ENCODE results near the gene CALM3. TPM values are rescaled to one million over a fixed set of nuclear protein-coding genes. Genes with fewer than 3 reads are reported as not detected.

Gene CALM3
- polyA plus RNA-seq, 1 donor (not counting 4 experiments of a cell fraction or from before 2014, with no cell fraction given): 411 TPM

- Histone ChIP-seq H3K27ac (ENCODE audit: control insufficient read depth, insufficient read depth, low read length) (no peak overlapping the region), H3K9ac (ENCODE audit: control insufficient read depth, extremely low read depth, insufficient read depth, low read length) (no peak overlapping the region), H3K4me2 (ENCODE audit: control insufficient read depth, extremely low read depth, insufficient read depth, low read depth, low read length) (no peak overlapping the region), H3K9me3 (ENCODE audit: control insufficient read depth, low read depth, low read length) (no peaks in the 10 kb centered on the region), H3K9me1 (ENCODE audit: control insufficient read depth, extremely low read depth, insufficient read depth, low read length) (no peaks in the 10 kb centered on the region), H4K20me1 (ENCODE audit: control insufficient read depth, extremely low read depth, insufficient read depth, low read length) (no peaks in the 10 kb centered on the region), H3K27me3 (ENCODE audit: control insufficient read depth, extremely low read depth, insufficient read depth, low read length) (peaks cover 44% of the 10 kb centered on the region), H3K4me1 (ENCODE audit: control insufficient read depth, extremely low read depth, insufficient read depth, low read length) (peaks cover 20% of the 10 kb centered on the region), H3K36me3 (ENCODE audit: control insufficient read depth in 2 of 2, extremely low read depth in 1 of 2, insufficient read depth in 2 of 2, low read length in 2 of 2) (no peaks in the 10 kb centered on the region), H2AFZ (ENCODE audit: control insufficient read depth, low read length) (no peak overlapping the region), H3K4me3 (ENCODE audit: control insufficient read depth in 2 of 3, extremely low read depth in 1 of 3, insufficient read depth in 2 of 3, low read depth in 1 of 3, low read length in 3 of 3) (peak overlapping the region in 1 of 3 experiments; percentile 59), H3K79me2 (ENCODE audit: control insufficient read depth, insufficient read depth, low read length) (no peaks in the 10 kb centered on the region)
- FAIRE-seq (no peak), DNase-seq (ENCODE audit: low read depth, low spot score) (no peak)
- dilution Hi-C loops (cut with MboI; ENCODE audit: extremely low pct_ligation_motif_present, low sequenced_read_pairs): no loop called here
- TF ChIP-seq EZH2 (IDR thresholded peaks at IDR 0.05; ENCODE audit: low read length): no peak
- TF ChIP-seq, protein P1, sequence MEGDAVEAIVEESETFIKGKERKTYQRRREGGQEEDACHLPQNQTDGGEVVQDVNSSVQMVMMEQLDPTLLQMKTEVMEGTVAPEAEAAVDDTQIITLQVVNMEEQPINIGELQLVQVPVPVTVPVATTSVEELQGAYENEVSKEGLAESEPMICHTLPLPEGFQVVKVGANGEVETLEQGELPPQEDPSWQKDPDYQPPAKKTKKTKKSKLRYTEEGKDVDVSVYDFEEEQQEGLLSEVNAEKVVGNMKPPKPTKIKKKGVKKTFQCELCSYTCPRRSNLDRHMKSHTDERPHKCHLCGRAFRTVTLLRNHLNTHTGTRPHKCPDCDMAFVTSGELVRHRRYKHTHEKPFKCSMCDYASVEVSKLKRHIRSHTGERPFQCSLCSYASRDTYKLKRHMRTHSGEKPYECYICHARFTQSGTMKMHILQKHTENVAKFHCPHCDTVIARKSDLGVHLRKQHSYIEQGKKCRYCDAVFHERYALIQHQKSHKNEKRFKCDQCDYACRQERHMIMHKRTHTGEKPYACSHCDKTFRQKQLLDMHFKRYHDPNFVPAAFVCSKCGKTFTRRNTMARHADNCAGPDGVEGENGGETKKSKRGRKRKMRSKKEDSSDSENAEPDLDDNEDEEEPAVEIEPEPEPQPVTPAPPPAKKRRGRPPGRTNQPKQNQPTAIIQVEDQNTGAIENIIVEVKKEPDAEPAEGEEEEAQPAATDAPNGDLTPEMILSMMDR (optimal IDR thresholded peaks at IDR 0.05 in 1 of 3, IDR thresholded peaks at IDR 0.05 in 1 of 3, conservative IDR thresholded peaks at IDR 0.05 in 1 of 3; ENCODE audit: extremely low read depth in 1 of 3, insufficient read depth in 2 of 3, low read length in 3 of 3): no peak
Measured at GRCh38 chr19:46633130-46633529, 32.0 kb downstream of the CALM3 start.

- Histone ChIP-seq H3K4me2 (ENCODE audit: control insufficient read depth, extremely low read depth, insufficient read depth, low read depth, low read length) (peak overlapping the region; percentile 84), H3K4me1 (ENCODE audit: control insufficient read depth, extremely low read depth, insufficient read depth, low read length) (peaks cover 28% of the 10 kb centered on the region), H3K9ac (ENCODE audit: control insufficient read depth, extremely low read depth, insufficient read depth, low read length) (peak overlapping the region; percentile 57), H3K9me1 (ENCODE audit: control insufficient read depth, extremely low read depth, insufficient read depth, low read length) (no peaks in the 10 kb centered on the region), H3K27ac (ENCODE audit: control insufficient read depth, insufficient read depth, low read length) (no peak overlapping the region), H2AFZ (ENCODE audit: control insufficient read depth, low read length) (peak overlapping the region; percentile 90), H3K36me3 (ENCODE audit: control insufficient read depth in 2 of 2, extremely low read depth in 1 of 2, insufficient read depth in 2 of 2, low read length in 2 of 2) (no peaks in the 10 kb centered on the region), H4K20me1 (ENCODE audit: control insufficient read depth, extremely low read depth, insufficient read depth, low read length) (no peaks in the 10 kb centered on the region), H3K79me2 (ENCODE audit: control insufficient read depth, insufficient read depth, low read length) (no peaks in the 10 kb centered on the region), H3K9me3 (ENCODE audit: control insufficient read depth, low read depth, low read length) (no peaks in the 10 kb centered on the region), H3K4me3 (ENCODE audit: control insufficient read depth in 2 of 3, extremely low read depth in 1 of 3, insufficient read depth in 2 of 3, low read depth in 1 of 3, low read length in 3 of 3) (peak overlapping the region; percentile 30 to 59 (median 57)), H3K27me3 (ENCODE audit: control insufficient read depth, extremely low read depth, insufficient read depth, low read length) (peaks cover 52% of the 10 kb centered on the region)
- dilution Hi-C loops (cut with MboI; ENCODE audit: extremely low pct_ligation_motif_present, low sequenced_read_pairs): no loop called here
- FAIRE-seq: no peak
- peak; percentile 88 for DNase-seq (ENCODE audit: low read depth, low spot score)
- TF ChIP-seq, protein P1 (optimal IDR thresholded peaks at IDR 0.05 in 1 of 3, IDR thresholded peaks at IDR 0.05 in 1 of 3, conservative IDR thresholded peaks at IDR 0.05 in 1 of 3; ENCODE audit: extremely low read depth in 1 of 3, insufficient read depth in 2 of 3, low read length in 3 of 3): no peak
- no peak for TF ChIP-seq EZH2 (IDR thresholded peaks at IDR 0.05; ENCODE audit: low read length)
Measured at GRCh38 chr19:46634045-46634655, 33.0 kb downstream of the CALM3 start.
